ENCODE results near the gene PPP1R1B.

PPP1R1B gene

GRCh38 chr17:39658346-39658745 lies 31.6 kb downstream of the PPP1R1B start:
- no peak for FAIRE-seq

DNA sequence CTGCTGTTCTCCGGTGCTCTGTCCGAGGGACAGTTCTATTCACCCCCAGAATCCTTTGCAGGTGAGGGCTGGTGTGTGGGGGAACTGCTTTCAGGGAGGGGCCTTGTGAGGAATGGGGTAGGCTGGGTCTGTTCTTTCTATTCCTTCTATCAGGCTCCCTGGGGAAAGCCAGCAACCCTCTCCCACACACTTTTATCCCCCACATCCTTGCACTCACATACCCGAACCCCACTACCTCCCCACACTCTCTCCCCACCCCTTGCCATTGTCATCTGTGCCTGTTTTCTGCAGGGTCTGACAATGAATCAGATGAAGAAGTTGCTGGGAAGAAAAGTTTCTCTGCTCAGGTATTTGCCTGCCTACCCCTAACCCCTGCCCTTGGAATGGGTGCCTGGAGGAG lies 32.0 kb downstream of the PPP1R1B start:
- no peak for FAIRE-seq

DNA sequence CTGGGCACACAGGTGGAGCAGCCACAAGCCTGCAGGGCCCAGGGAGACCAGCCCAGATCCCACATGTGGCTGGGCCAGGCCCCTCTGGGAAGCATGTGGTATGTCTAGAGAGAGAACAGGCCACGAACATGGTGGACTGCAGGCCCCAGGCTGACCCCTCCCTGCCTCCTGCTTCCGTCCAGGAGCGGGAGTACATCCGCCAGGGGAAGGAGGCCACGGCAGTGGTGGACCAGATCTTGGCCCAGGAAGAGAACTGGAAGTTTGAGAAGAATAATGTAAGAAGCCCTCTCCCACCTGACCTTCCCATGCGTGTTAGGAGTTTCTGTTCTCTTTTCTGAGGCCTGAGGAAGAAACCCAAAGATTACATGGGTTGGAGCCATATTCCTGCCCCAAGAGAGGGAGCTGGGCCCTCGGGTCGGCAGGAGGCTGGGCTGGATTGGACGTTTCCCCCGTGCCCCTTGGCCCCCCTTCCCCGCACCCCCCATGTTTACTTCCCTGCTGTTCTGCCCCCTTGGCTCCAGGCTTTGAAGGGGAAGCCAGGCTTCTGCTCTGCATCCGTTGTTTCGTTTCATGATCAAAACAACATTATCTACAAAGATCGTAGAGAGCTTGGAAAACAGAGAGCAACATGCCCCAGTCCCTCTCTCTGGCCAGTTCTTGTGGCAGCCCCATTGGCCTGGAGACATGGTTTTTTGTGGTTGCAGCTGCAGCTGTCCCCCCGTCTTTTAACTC lies 32.7 kb downstream of the PPP1R1B start:
- no peak for FAIRE-seq

- FAIRE-seq = no peak
Observed at GRCh38 chr17:39660011-39660360, 33.2 kb downstream of the PPP1R1B start.

GRCh38 chr17:39660397-39661385 lies 33.9 kb downstream of the PPP1R1B start:
- no peak for FAIRE-seq

DNA sequence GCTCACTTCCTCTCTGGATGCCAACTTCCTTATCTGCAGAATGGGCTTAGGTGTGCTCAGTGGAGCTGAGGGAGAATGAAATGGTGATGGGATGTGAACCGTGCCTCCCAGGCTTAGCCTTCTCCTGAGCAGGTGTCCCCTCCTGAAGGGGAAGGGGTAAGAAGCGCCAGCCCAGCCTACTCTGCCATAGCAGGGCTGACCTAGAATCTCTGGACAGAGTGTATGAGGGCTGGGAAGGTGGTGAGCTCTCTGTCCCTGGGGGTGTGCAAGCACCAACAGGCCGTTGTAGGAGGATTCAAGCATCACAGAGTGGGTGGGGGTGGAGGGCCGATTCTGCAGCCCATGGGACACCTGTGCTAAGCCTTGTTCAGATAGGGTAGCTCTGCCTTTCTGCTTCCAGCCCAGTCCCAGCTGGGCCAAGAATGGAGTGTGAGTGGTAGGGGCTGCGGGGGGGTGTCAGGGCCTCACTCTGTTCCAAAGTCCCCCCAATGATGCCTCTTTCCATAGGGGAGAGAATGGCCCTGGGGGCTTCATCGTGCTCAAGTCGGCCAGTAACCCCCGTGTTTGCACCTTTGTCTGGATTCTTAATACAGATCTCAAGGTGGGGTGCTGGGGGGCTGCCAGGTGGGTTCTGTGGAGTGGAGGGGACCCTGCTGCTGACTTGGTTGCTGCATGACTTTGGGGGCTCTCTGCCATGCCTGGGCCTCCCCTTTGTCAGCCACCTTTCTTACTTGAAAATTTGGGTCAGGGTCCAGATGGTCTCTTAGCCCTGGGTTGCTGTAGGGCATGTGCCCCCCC lies 35.2 kb downstream of the PPP1R1B start:
- FAIRE-seq = no peak

DNA sequence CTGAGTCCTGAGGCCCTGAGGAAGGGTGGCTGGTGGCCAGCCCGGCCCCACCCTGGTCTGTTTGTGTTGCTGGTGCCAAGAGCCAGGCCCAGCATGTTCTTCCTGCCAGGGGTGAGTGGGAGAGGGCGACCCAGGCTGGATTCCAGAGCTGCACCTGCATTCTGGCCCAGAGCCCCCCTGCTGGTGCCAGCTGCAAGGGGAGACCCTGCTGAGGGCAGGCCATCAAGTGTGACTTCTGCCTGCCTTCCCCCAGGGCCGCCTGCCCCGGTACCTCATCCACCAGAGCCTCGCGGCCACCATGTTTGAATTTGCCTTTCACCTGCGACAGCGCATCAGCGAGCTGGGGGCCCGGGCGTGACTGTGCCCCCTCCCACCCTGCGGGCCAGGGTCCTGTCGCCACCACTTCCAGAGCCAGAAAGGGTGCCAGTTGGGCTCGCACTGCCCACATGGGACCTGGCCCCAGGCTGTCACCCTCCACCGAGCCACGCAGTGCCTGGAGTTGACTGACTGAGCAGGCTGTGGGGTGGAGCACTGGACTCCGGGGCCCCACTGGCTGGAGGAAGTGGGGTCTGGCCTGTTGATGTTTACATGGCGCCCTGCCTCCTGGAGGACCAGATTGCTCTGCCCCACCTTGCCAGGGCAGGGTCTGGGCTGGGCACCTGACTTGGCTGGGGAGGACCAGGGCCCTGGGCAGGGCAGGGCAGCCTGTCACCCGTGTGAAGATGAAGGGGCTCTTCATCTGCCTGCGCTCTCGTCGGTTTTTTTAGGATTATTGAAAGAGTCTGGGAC lies 36.0 kb downstream of the PPP1R1B start:
- FAIRE-seq = no peak

DNA sequence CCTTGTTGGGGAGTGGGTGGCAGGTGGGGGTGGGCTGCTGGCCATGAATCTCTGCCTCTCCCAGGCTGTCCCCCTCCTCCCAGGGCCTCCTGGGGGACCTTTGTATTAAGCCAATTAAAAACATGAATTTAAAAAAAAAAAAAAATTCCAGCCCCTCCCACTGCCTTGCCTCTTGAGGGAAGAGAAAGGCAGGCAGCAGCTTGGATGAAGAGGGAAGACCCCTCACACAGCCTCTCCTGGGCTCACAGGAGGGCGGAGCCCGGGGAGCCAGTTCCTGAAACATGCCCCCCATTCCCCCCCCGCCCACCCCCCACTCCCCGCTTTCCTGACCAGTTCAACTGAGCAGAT lies 36.6 kb downstream of the PPP1R1B start:
- FAIRE-seq = no peak

DNA sequence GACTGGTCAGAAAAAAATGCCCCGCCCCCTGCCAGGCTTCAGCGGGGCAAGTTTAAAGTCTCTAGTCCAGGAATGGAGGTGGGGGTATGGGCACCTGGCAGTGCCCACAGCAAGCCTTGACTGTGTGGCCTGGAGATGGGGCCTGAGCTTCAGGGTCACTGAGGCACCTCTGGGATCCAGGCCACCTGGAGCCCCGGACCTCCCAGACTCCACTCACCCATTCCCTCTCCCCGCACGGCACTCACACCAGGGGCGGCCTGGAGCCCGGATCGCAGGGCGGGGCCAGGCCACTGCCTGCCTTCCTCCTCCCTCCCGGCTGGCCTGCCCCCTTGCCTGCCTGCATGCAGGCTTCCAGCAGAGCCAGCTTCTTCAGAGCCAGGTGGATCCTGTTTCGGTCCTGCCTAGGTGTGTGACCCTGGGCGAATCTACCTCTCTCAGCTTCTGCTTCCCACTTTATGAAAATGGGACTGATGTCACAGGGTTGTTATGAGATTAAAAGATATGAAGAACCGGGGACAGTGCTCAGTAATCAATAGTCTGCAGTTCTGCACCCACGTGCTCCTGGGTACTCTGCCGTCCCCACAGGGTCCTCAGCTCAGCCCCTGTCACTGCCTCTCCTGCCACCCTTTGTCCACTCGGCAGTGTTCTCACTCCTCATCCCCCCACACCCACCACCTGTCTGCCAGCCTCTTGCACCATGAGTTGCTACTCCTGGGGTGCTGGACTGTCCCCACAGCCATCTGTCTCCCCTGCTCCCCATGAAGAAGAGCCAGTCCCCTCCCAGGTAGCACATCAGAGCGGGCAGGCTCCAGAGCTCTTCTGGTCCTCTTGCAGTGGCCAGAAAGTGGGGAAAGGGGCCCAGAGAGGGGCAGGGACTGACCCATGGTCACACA lies 37.2 kb downstream of the PPP1R1B start:
- FAIRE-seq = no peak

DNA sequence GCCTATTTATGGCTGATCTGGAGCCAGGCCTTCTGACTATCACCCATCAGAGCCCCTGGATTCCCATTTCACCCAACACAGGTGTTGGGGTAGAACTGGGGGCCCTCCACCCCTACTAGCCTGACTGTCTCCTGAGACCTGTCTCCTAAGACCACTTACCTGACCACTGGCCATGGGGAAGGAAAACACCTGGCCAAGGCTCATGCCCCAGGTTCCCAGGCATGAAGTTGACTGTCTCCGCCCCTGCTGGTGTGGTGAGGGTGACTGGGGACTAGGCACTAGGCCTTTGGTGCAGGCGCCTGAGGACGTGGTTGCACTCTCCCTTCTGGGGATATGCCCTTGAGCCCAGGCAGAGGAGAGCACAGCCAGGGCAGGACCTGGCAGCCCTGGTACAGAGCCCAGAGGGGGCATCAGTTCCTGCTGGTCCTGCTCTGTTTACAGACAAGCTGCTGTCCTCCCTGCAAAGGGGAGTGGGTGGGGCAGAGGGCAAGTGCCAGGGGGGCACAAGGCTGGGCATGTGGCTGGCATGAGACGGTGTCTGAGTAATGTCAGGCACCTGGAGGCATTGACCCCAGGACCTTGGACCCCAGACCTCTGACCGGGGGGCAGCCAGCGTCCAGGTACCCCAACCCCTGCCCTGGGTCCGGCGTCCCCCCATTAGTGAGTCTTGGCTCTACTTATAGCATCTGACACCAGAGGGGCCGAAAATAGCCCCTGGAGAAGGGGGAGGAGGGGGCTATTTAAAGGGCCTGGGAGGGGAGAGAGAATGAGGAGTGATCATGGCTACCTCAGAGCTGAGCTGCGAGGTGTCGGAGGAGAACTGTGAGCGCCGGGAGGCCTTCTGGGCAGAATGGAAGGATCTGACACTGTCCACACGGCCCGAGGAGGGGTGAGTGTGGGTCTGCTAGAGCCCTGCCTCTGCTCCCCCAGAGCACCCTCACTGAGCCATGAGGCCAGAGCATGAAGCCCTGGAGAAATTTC lies 38.1 kb downstream of the PPP1R1B start, which contains the start of gene TCAP:
TCAP (plus strand) TSS at position 769 of the 981 bp plus-strand sequence; CDS start at position 780, 11 bp downstream.
- FAIRE-seq = no peak

- no peak for FAIRE-seq
Observed at GRCh38 chr17:39665642-39666224, 39.0 kb downstream of the PPP1R1B start.

GRCh38 chr17:39666231-39666600 lies 39.5 kb downstream of the PPP1R1B start:
- no peak for FAIRE-seq

- no peak for FAIRE-seq
Observed at GRCh38 chr17:39666601-39667261, 40.0 kb downstream of the PPP1R1B start.

- no peak for FAIRE-seq
Observed at GRCh38 chr17:39667262-39667944, 40.7 kb downstream of the PPP1R1B start.

DNA sequence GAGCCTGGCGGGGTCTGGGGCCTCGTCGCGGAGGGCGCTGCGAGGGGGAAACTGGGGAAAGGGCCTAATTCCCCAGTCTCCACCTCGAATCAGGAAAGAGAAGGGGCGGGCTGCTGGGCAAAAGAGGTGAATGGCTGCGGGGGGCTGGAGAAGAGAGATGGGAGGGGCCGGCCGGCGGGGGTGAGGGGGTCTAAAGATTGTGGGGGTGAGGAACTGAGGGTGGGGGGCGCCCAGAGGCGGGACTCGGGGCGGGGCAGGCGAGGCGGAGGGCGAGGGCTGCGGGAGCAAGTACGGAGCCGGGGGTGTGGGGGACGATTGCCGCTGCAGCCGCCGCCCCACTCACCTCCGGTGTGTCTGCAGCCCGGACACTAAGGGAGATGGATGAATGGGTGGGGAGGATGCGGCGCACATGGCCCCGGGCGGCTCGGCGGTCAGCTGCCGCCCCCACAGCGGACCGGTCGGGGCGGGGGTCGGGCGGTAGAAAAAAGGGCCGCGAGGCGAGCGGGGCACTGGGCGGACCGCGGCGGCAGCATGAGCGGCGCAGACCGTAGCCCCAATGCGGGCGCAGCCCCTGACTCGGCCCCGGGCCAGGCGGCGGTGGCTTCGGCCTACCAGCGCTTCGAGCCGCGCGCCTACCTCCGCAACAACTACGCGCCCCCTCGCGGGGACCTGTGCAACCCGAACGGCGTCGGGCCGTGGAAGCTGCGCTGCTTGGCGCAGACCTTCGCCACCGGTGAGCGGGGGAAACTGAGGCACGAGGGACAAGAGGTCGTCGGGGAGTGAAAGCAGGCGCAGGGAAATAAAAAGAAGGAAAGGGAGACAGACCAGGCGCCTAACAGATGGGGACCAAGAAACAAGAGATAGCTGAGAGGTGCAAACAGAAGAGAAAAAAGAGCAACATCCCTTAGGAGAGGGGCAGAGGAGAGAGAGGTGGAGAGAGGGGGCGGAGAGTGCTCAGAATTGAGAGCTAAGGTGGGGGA lies 41.5 kb downstream of the PPP1R1B start, which contains the start of gene PNMT:
PNMT (plus strand) TSS at position 509 of the 980 bp plus-strand sequence; CDS start at position 532, 23 bp downstream.
- FAIRE-seq = no peak

DNA sequence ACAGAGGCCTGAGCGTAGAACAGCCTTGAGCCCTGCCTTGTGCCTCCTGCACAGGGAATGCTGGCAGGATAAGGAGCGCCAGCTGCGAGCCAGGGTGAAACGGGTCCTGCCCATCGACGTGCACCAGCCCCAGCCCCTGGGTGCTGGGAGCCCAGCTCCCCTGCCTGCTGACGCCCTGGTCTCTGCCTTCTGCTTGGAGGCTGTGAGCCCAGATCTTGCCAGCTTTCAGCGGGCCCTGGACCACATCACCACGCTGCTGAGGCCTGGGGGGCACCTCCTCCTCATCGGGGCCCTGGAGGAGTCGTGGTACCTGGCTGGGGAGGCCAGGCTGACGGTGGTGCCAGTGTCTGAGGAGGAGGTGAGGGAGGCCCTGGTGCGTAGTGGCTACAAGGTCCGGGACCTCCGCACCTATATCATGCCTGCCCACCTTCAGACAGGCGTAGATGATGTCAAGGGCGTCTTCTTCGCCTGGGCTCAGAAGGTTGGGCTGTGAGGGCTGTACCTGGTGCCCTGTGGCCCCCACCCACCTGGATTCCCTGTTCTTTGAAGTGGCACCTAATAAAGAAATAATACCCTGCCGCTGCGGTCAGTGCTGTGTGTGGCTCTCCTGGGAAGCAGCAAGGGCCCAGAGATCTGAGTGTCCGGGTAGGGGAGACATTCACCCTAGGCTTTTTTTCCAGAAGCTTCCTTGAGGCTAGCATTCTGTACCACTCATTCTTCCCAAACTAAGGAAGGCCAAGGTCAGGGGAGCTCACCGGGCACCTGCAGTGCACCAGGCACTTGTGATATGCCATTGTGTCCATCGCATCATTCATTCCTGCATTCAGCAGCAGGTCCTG lies 43.4 kb downstream of the PPP1R1B start:
- FAIRE-seq = no peak
